NCI-H345 (cell line): ENCODE data around the gene PGPEP1.

Experiments used
- DNase-seq: peaks from one replicate; lab custom pipeline; 2025; lab: John Stamatoyannopoulos, UW

PGPEP1 gene

DNA sequence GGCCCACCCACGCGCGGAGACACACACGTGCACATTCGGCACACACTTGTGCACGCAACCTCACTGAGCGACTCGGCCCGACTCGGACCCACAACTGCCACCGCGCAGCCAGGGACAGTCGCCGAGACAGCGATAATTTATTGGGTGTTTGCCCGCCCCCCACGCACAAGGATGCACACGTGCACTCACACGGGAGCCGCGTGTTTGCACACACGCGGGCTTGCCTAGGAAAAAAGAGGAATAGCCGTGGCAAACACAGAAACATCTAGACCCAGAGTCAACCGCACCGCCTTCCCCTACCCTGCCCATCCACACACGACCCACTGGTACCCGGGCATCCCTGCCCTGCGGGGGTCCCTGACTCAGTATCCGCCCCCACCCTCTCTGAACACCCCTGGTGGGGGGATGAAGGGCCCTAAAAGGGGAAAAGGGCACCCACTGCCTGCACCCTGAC lies 77.7 kb downstream of the PGPEP1 start:
- no peak for DNase-seq

DNA sequence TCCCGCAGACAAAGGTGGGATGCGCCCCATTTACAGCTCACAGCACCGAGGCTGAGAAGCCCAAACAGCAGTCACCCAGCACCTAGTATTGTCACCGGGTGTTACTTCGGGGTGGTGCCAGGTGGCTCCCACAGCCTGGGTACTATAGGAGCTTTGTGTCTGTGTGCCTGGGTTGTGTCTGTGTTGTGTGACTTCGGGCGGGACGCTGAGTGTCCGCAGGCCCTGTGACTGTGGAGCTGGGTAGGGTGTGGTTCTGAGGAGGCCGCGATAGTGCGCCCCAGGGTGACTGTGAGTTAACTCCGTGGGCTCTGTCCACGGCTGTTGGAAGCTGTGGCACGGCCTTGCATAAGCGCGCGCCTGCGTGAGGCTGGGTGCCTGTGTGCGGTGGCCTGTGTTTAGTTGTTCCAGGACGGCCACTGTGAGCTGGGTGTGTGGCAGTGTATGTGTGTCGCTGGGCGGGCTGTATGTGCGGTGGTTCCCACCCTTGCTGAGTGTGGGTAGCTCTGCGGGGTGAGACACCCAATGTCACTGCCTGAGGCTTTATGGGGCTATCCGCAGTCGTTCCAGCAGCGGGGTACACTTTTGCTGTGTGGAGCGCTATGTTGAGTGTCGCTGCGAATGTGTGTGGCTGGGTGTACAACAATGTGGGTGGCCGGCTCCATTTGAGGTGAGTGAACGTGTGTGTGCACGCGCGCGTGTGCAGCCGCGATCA lies 78.2 kb downstream of the PGPEP1 start:
- DNase-seq: peak; percentile 39

DNA sequence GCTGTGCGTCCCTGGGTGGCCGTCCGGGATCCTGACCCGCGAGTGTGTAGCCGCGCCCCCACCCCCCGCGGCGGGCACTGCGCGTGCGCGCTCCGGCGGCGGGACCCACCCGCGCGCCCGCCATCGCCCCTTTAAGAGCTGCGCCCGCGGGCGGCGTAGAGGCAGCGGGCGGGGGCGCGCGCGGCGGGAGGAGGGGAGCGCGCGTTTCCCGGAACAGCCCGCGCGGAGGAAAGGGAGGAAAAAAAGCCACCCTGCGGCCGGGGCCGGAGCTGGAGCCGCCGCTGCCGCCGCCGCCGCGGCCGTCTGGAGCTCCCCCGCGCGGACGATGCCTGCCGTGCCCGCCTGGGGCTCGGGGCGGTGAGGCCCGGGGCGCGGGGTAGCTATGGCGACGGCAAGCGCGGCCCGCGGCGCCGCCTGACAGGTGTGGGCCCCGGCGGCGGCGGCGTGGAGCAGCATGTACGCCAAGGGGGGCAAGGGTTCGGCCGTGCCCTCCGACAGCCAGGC lies 78.8 kb downstream of the PGPEP1 start, which contains the start of gene SSBP4:
SSBP4 (plus strand) TSS at position 204 of the 504 bp plus-strand sequence; CDS start at position 455, 251 bp downstream.
- peak; percentile 71 for DNase-seq
